GM21717 (cell line): ENCODE measurements around the gene TSKS.
"Not testable (repeated sequence)": the region's sequence is repeated elsewhere in the genome, so short reads cannot be mapped to it uniquely, and the experiment has no call there.

ENCODE experiments used
- ATAC-seq: cut with Tn5 transposase; IDR thresholded peaks from one replicate; pipeline ENCODE4 v1.9.1; 2021; ENCODE audit warnings: mild to moderate bottlenecking, moderate library complexity; ENCODE audit not compliant: unreplicated experiment

Gene TSKS

GRCh38 chr19:49727217-49728030 lies 35.7 kb downstream of the TSKS start:
- no peak for ATAC-seq

GRCh38 chr19:49719420-49719819 lies 43.7 kb downstream of the TSKS start:
- not testable (repeated sequence) for ATAC-seq

GRCh38 chr19:49718991-49719390 lies 44.1 kb downstream of the TSKS start:
- ATAC-seq, result no peak

GRCh38 chr19:49718511-49718910 lies 44.6 kb downstream of the TSKS start:
- no peak for ATAC-seq

GRCh38 chr19:49716154-49716553 lies 47.0 kb downstream of the TSKS start:
- no peak for ATAC-seq

GRCh38 chr19:49713236-49713845 lies 49.8 kb downstream of the TSKS start:
- ATAC-seq, result no peak

- ATAC-seq, result no peak
These were observed 50.7 kb downstream of the TSKS start for GRCh38 chr19:49712397-49712859.

GRCh38 chr19:49710372-49710951 lies 52.6 kb downstream of the TSKS start:
- no peak for ATAC-seq

GRCh38 chr19:49705919-49706318 lies 57.2 kb downstream of the TSKS start:
- ATAC-seq, result no peak

GRCh38 chr19:49704888-49705642 lies 58.0 kb downstream of the TSKS start:
- ATAC-seq, result no peak

GRCh38 chr19:49701271-49701786 lies 61.8 kb downstream of the TSKS start:
- no peak for ATAC-seq

- no peak for ATAC-seq
These were observed 62.5 kb downstream of the TSKS start for GRCh38 chr19:49700563-49700962.

GRCh38 chr19:49699364-49699763 lies 63.7 kb downstream of the TSKS start:
- ATAC-seq, result no peak

GRCh38 chr19:49696865-49697264 lies 66.2 kb downstream of the TSKS start:
- no peak for ATAC-seq

- ATAC-seq, result no peak
These were observed 67.0 kb downstream of the TSKS start for GRCh38 chr19:49696115-49696514.

- no peak for ATAC-seq
These were observed 71.0 kb downstream of the TSKS start for GRCh38 chr19:49692147-49692506.

GRCh38 chr19:49691243-49692146 lies 71.6 kb downstream of the TSKS start:
- ATAC-seq, result no peak

GRCh38 chr19:49690656-49691242 lies 72.4 kb downstream of the TSKS start, which contains the start of gene CPT1C:
CPT1C (plus strand) TSS chr19:49691116; CDS start chr19:49692253, 1,137 bp downstream.
- no peak for ATAC-seq

- ATAC-seq, result no peak
These were observed 72.9 kb downstream of the TSKS start for GRCh38 chr19:49690079-49690655.
